ENCODE measurements around the gene GAMT.
"Not testable (repeated sequence)": the region's sequence is repeated elsewhere in the genome, so short reads cannot be mapped to it uniquely, and the experiment has no call there.

The GAMT gene

GRCh38 chr19:1401138-1401888, at the start of gene GAMT:
Gene GAMT, minus strand, starts transcription at chr19:1401542. Its CDS starts 66 bp downstream, at chr19:1401476.
- no peak for DNase-seq (ENCODE audit: low spot score)

GRCh38 chr19:1449467-1450442, 48.4 kb upstream of the GAMT start, which contains the start of gene APC2:
Gene APC2, plus strand, starts transcription at chr19:1450121. Its CDS starts 2,881 bp downstream, at chr19:1453002.
- no peak for DNase-seq (ENCODE audit: low spot score)

DNA sequence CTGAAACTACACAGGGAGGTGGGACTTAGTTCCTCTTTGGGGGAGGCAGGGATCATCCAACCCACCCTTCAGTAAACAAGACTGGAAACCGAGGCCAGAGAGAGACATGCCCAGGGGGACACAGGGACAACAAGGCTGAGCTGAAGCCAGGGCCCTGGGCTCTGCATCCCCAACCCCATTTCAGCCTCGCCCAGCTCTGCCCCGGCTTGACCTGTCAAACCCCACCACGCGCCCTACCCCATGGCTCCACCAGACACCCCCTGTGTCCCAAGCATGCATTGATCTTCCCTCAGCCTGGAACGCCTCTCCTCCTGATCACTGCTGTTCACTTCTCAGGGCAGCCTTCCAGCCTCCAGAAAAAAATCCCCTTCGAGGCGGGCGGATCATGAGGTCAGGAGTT, 46.6 kb upstream of the GAMT start:
- no peak for DNase-seq (ENCODE audit: low spot score)

DNA sequence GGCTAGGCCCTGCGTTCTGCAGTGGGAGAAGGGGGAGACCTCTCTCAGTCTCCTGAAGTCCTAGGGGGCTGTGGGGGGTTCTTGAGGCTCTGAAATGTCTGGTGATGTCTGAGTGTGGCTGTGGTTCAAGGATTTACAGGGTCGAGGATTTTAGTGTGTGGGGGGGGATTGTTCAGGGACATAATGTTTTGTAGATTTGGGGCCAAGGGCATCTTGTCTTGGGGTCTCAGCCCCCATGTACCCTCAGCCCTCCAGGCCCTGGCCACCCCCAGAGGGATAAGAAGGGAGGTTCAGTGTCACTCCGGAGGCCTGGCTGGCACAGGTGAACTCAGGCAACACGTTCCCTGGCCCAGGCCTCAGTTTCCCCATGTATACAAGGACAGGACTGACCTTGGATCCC, 46.2 kb upstream of the GAMT start:
- no peak for DNase-seq (ENCODE audit: low spot score)

- DNase-seq (ENCODE audit: low spot score), result no peak
These were observed 45.6 kb upstream of the GAMT start for GRCh38 chr19:1446713-1447481.

- DNase-seq (ENCODE audit: low spot score), result no peak
These were observed 44.8 kb upstream of the GAMT start for GRCh38 chr19:1445932-1446712.

GRCh38 chr19:1445185-1445931, 44.0 kb upstream of the GAMT start:
- peak; percentile 75 for DNase-seq (ENCODE audit: low spot score)

DNA sequence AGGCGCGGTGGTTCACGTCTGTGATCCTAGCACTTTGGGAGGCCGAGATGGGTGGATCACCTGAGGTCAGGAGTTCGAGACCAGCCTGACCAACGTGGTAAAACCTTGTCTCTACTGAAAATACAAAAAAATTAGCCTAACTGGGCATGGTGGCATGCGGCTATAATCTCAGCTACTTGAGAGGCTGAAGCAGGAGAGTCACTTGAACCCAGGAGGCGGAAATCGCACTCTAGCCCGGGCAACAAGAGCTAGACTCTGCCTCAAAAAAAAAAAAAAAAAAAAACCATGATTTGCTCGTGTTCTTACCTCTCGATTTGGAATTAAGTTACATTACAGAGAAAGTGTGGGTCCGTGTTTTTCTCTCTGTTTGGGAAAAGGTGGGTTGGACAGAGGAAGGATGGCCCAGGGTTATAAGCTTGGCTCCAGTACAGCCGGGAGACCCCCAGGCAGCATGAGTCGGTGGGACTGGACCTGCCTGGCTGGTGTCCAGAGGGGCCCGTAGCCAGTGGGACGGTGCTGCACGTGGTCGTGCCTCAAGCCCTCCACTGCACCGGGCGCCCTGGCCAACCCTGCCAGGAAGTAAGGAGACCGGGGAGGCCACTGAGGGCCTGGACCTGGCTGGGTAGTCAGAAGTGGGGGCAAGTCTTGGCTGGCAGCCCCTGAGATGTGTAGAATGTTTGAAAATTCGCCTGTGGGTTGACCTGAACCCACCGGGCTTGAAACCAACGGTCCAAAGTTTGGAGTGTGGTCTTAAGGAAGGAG, 40.5 kb upstream of the GAMT start:
- no peak for DNase-seq (ENCODE audit: low spot score)

DNA sequence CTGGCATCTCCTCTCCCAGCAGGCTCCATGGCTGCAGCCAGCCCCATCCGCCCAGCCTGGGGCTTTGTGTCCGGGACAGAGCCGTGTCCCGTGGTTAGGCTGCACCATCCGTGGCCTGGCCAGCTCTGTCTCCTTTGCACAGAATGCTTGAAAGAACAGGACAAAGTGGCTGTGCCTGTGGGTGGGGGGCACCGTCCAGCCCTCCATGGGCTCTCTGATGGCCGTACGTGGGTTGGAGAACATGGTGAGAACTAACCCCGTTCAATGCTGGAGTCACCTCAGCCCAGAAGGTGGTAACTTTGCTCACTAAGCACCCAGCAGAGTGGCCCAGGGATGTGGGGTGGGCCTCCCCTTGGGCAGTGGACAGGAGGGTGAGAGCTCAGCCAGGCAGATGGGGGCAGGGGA, 39.7 kb upstream of the GAMT start:
- DNase-seq (ENCODE audit: low spot score), result no peak

- DNase-seq (ENCODE audit: low spot score), result no peak
These were observed 39.1 kb upstream of the GAMT start for GRCh38 chr19:1440418-1440801.

GRCh38 chr19:1439525-1440417, 38.4 kb upstream of the GAMT start:
- not testable (repeated sequence) for DNase-seq (ENCODE audit: low spot score)

DNA sequence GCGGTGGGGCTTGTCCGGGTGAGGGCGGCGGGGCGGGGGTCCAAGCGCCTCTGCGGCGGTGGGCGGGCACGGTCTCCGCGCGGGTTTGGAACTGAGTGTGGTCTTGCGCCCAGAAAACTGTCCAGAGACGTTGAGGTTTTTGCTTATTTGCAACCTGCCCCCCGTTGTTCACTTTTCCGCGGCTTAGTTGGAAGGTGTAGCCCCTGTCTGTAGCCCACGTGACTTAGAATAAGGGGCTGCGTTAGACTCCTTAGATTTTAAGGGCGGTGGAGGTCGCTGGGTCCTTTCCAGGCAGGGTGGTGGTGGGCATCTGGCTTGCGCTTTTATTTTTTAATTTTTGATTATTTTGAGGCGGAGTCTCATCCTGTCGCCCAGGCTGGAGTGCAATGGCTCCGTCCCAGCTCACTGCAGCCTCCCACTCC, 37.6 kb upstream of the GAMT start:
- no peak for DNase-seq (ENCODE audit: low spot score)

- DNase-seq (ENCODE audit: low spot score), result peak; percentile 96
These were observed 36.9 kb upstream of the GAMT start, which contains the start of gene RPS15 for GRCh38 chr19:1438035-1438932. Gene RPS15, plus strand, starts transcription at chr19:1438396. Its CDS starts 30 bp downstream, at chr19:1438426.

- no peak for DNase-seq (ENCODE audit: low spot score)
These were observed 36.3 kb upstream of the GAMT start for GRCh38 chr19:1437609-1438008.

DNA sequence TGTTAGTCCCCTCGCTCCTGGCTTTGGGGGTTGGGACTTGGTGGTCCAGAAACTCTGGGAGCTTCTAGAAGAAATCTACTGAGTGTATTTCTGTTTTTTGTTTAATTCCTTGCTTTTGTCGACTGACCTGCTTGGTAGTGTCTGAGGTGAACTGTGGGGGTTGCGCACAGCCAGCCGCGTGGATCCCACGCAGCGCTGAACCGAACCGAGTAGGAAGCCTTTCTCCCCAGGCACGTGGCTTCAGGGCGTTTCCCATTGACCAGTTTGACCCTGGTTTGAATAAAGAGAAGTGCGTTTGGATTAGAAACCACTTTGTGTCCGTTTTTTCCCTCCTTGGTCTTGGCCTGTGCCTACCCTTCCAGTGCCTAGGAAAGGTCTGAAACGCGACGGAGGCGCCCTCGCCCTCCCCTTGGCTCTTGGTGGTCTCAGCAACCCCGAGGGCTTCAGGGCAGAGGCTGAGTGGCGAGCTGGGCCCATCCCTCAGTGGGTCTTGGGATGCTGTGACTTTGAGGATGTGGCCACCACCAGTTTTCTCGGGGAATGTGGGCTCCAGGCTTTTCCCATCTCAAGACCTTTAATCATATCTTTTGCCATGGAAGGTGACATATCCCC, 34.1 kb upstream of the GAMT start:
- DNase-seq (ENCODE audit: low spot score), result no peak

DNA sequence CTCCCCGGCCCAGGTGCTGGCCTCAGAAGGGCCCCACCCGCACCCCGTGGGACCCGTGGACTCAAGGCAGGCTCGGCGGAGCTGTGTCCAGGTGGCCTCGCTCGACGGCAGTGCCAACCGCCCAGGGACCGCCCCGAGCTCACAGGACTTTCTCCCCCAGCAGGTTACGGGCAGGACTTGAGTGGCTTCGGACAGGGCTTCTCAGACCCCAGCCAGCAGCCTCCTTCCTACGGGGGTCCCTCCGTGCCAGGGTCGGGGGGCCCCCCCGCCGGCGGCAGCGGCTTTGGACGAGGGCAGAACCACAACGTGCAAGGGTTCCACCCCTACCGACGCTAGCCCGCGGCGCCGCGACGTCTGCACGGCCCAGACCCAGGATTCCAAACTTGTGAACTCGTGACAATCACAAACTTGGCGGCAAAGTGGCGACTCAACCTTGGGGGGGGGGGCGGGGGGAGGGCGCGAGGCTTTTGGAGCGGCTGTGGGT, 33.3 kb upstream of the GAMT start:
- no peak for DNase-seq (ENCODE audit: low spot score)

- no peak for DNase-seq (ENCODE audit: low spot score)
These were observed 32.7 kb upstream of the GAMT start for GRCh38 chr19:1434040-1434366.
